GM23338 (cell line): Measurements from ENCODE around the gene TAOK3. TPM values are rescaled to one million over a fixed set of nuclear protein-coding genes. Genes with fewer than 3 reads are reported as not detected.

Experiments used
- ATAC-seq: fragments of 200-7000 bp; cut with Tn5 transposase; 3 replicates; pipeline ENCODE4 v1.9.1; 2020
- DNase-seq: peaks from one replicate; pipeline ENCODE4 v3.0.0-alpha.2; 2015; ENCODE audit warnings: low spot score
- H2AFZ ChIP-seq: fragments of 200-600 bp; sonication (generic); 2 replicates; pipeline ENCODE4 v1.8.0; 2016; ENCODE audit warnings: antibody characterized with exemption, mild to moderate bottlenecking, moderate library complexity
- H3F3A ChIP-seq: fragments of 200-600 bp; sonication (generic); replicated peaks from 2 replicates; pipeline ENCODE4 v1.8.0; 2017; ENCODE audit warnings: antibody characterized with exemption, mixed run types, low read depth
- H3K27ac ChIP-seq: fragments of 200-600 bp; sonication (generic); 2 replicates; pipeline ENCODE4 v1.6.1; 2016; ENCODE audit warnings: low read depth
- H3K27me3 ChIP-seq: fragments of 200-600 bp; sonication (generic); 2 replicates; pipeline ENCODE4 v1.8.0; 2016; ENCODE audit warnings: mild to moderate bottlenecking, mixed run types, moderate library complexity; ENCODE audit not compliant: insufficient read depth
- H3K36me3 ChIP-seq: fragments of 200-600 bp; sonication (generic); 2 replicates; pipeline ENCODE4 v1.8.0; 2016; ENCODE audit warnings: mild to moderate bottlenecking; ENCODE audit not compliant: insufficient read depth
- H3K4me1 ChIP-seq: fragments of 200-600 bp; sonication (generic); 2 replicates; pipeline ENCODE4 v1.8.0; 2016; ENCODE audit warnings: mild to moderate bottlenecking, moderate library complexity; ENCODE audit not compliant: insufficient read depth
- H3K4me2 ChIP-seq: fragments of 200-600 bp; sonication (generic); 2 replicates; pipeline ENCODE4 v1.7.1; 2017; ENCODE audit warnings: mixed run types
- H3K4me3 ChIP-seq: fragments of 200-600 bp; sonication (generic); 2 replicates; pipeline ENCODE4 v1.6.1; 2016; ENCODE audit warnings: mixed run types
- H3K79me2 ChIP-seq: fragments of 200-600 bp; sonication (generic); replicated peaks from 2 replicates; pipeline ENCODE4 v1.8.0; 2017; ENCODE audit warnings: mild to moderate bottlenecking; ENCODE audit not compliant: insufficient read depth
- H3K9me2 ChIP-seq: fragments of 200-600 bp; sonication (generic); 2 replicates; pipeline ENCODE4 v1.8.0; 2017; ENCODE audit not compliant: insufficient read depth
- H4K20me1 ChIP-seq: fragments of 200-600 bp; sonication (generic); replicated peaks from 2 replicates; pipeline ENCODE4 v1.8.0; 2017; ENCODE audit warnings: mild to moderate bottlenecking; ENCODE audit not compliant: insufficient read depth
- H3K27ac Mint-ChIP-seq: 2 replicates; pipeline ENCODE4 v1.8.0; 2020; ENCODE audit warnings: inconsistent platforms, mild to moderate bottlenecking, moderate library complexity, mixed read lengths
- H3K27me3 Mint-ChIP-seq: 3 replicates; pipeline ENCODE4 v1.8.0; 2022; ENCODE audit warnings: low read depth, mild to moderate bottlenecking, moderate library complexity, mixed read lengths, inconsistent platforms; ENCODE audit not compliant: insufficient read depth, poor library complexity
- H3K36me3 Mint-ChIP-seq: 3 replicates; pipeline ENCODE4 v1.8.0; 2021; ENCODE audit warnings: low read depth, mild to moderate bottlenecking, inconsistent platforms, moderate library complexity, mixed read lengths
- H3K4me1 Mint-ChIP-seq: 3 replicates; pipeline ENCODE4 v1.8.0; 2020; ENCODE audit warnings: mild to moderate bottlenecking, inconsistent platforms, mixed read lengths
- H3K4me3 Mint-ChIP-seq: 3 replicates; pipeline ENCODE4 v1.8.0; 2021; ENCODE audit warnings: moderate library complexity, mild to moderate bottlenecking, inconsistent platforms, mixed read lengths
- H3K9me3 Mint-ChIP-seq: 3 replicates; pipeline ENCODE4 v1.8.0; 2020; ENCODE audit warnings: moderate library complexity, mild to moderate bottlenecking, inconsistent platforms, mixed read lengths
- CREB1 ChIP-seq: fragments of 250-450 bp; sonication (Bioruptor Pico); IDR thresholded peaks from 2 replicates; pipeline ENCODE4 v1.5.0; 2020; ENCODE audit warnings: low read depth, mild to moderate bottlenecking, moderate library complexity
- EZH2 ChIP-seq: fragments of 200-600 bp; sonication (generic); IDR thresholded peaks from one replicate; pipeline ENCODE4 v1.8.0; 2017; ENCODE audit warnings: antibody characterized with exemption, mild to moderate bottlenecking, low read depth; ENCODE audit not compliant: unreplicated experiment
- EZH2phosphoT487 ChIP-seq: fragments of 200-600 bp; sonication (generic); IDR thresholded peaks from one replicate; pipeline ENCODE4 v1.8.1; 2018; ENCODE audit warnings: antibody characterized with exemption; ENCODE audit not compliant: unreplicated experiment
- JUNB ChIP-seq: IDR thresholded peaks from one replicate; pipeline ENCODE4 v1.6.1; 2016; ENCODE audit warnings: antibody characterized with exemption; ENCODE audit not compliant: unreplicated experiment
- NANOG ChIP-seq: IDR thresholded peaks from 2 replicates; pipeline ENCODE4 v1.6.1; 2016; ENCODE audit warnings: antibody characterized with exemption, borderline replicate concordance
- POLR2AphosphoS5 ChIP-seq: IDR thresholded peaks from 2 replicates; pipeline ENCODE4 v1.6.1; 2016; ENCODE audit warnings: antibody characterized with exemption, low read depth
- REST ChIP-seq: IDR thresholded peaks from one replicate; pipeline ENCODE4 v1.6.1; 2018; ENCODE audit warnings: antibody characterized with exemption; ENCODE audit not compliant: unreplicated experiment
- STAT1 ChIP-seq: IDR thresholded peaks from one replicate; pipeline ENCODE4 v1.6.1; 2016; ENCODE audit warnings: antibody characterized with exemption; ENCODE audit not compliant: unreplicated experiment
- ZNF114 ChIP-seq: fragments of 250-450 bp; sonication (Bioruptor Pico); IDR thresholded peaks from 2 replicates; pipeline ENCODE4 v1.5.0; 2020; ENCODE audit warnings: mild to moderate bottlenecking, moderate library complexity
- ZNF331 ChIP-seq: fragments of 250-450 bp; sonication (Bioruptor Pico); IDR thresholded peaks from 2 replicates; pipeline ENCODE4 v1.5.0; 2020; ENCODE audit warnings: low read depth, mild to moderate bottlenecking, moderate library complexity
- ZNF462 ChIP-seq: fragments of 250-450 bp; sonication (Bioruptor Pico); IDR thresholded peaks from 2 replicates; pipeline ENCODE4 v1.5.0; 2020; ENCODE audit warnings: mild to moderate bottlenecking, moderate library complexity
- polyA plus RNA-seq: library from polyadenylated mRNA; unstranded; fragments of >200 nt; fragmentation: Nextera tagmentation; extraction: Ambion mirVana; gene quantifications from 2 replicates; pipeline ENCODE4 v1.2.1, GENCODE V29; 2016
- total RNA-seq: library from RNA; depleted of rRNA; stranded (reverse); fragments of >200 nt; shearing (Covaris generic); gene quantifications from 2 replicates; pipeline ENCODE4 v1.2.3, GENCODE V29; 2014
- TF ChIP-seq, protein P1 (sequence below): IDR thresholded peaks from 2 replicates; pipeline ENCODE4 v1.6.1; 2016; ENCODE audit warnings: antibody characterized with exemption
- TF ChIP-seq, protein P2 (sequence below), 2 experiments: fragments of 200-600 bp in 1 of 2; sonication (generic) in 1 of 2; conservative IDR thresholded peaks; 2 replicates each; pipeline versions ENCODE4 v1.5.1 to v1.6.1; 2016 to 2017; ENCODE audit warnings: antibody characterized with exemption in 2 of 2, low read depth in 2 of 2, mild to moderate bottlenecking in 2 of 2, moderate library complexity in 1 of 2

TAOK3 gene
- total and polyA plus RNA-seq, 2 experiments from 2014 or later: 7.6 to 20.4 TPM

DNA sequence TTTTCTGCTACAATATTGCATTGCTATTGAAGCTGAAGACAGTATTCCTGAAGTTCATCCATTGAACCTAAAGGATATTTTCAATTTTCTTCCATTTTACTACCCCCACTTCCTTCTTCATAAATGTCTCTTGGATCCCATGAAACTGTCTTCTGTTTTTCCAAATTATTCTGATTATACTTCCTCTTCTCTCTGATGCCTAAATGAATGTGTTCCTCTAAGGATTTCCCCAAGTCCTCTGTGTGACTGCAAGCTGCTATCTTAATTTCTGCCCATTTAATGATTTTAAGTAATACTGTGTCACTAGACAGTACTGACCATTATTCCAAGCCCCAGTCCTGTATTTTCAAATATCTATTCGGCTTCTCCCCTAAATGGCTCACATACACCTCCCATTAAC lies 102.9 kb downstream of the TAOK3 start:
- peaks cover 2% of the 10 kb centered on the region for H3K27me3 Mint-ChIP-seq
- H3K27me3 ChIP-seq: no peaks in the 10 kb centered on the region
- no peak for DNase-seq
- ATAC-seq: no peak
- no peaks in the 10 kb centered on the region for H4K20me1 ChIP-seq
- no peaks in the 10 kb centered on the region for H3K9me3 Mint-ChIP-seq
- no peaks in the 10 kb centered on the region for H3K4me1 ChIP-seq
- H3K4me1 Mint-ChIP-seq: no peaks in the 10 kb centered on the region
- no peaks in the 10 kb centered on the region for H3F3A ChIP-seq
- H3K4me3 Mint-ChIP-seq: no peak overlapping the region
- no peak overlapping the region for H3K27ac Mint-ChIP-seq
- H3K79me2 ChIP-seq: no peaks in the 10 kb centered on the region
- no peaks in the 10 kb centered on the region for H3K36me3 Mint-ChIP-seq
- no peak overlapping the region for H3K4me3 ChIP-seq
- no peaks in the 10 kb centered on the region for H3K36me3 ChIP-seq
- no peaks in the 10 kb centered on the region for H3K9me2 ChIP-seq
- no peak overlapping the region for H3K27ac ChIP-seq
- no peak overlapping the region for H2AFZ ChIP-seq
- TF ChIP-seq, protein P1, sequence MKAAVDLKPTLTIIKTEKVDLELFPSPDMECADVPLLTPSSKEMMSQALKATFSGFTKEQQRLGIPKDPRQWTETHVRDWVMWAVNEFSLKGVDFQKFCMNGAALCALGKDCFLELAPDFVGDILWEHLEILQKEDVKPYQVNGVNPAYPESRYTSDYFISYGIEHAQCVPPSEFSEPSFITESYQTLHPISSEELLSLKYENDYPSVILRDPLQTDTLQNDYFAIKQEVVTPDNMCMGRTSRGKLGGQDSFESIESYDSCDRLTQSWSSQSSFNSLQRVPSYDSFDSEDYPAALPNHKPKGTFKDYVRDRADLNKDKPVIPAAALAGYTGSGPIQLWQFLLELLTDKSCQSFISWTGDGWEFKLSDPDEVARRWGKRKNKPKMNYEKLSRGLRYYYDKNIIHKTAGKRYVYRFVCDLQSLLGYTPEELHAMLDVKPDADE: no peak
- TF ChIP-seq CREB1 (CRISPR knock-in tag) (no peak), JUNB (no peak), ZNF331 (CRISPR knock-in tag) (no peak), NANOG (no peak), EZH2phosphoT487 (no peak), POLR2AphosphoS5 (no peak), ZNF462 (no peak), STAT1 (no peak), EZH2 (no peak), REST (no peak), ZNF114 (no peak)
- TF ChIP-seq, protein P2, sequence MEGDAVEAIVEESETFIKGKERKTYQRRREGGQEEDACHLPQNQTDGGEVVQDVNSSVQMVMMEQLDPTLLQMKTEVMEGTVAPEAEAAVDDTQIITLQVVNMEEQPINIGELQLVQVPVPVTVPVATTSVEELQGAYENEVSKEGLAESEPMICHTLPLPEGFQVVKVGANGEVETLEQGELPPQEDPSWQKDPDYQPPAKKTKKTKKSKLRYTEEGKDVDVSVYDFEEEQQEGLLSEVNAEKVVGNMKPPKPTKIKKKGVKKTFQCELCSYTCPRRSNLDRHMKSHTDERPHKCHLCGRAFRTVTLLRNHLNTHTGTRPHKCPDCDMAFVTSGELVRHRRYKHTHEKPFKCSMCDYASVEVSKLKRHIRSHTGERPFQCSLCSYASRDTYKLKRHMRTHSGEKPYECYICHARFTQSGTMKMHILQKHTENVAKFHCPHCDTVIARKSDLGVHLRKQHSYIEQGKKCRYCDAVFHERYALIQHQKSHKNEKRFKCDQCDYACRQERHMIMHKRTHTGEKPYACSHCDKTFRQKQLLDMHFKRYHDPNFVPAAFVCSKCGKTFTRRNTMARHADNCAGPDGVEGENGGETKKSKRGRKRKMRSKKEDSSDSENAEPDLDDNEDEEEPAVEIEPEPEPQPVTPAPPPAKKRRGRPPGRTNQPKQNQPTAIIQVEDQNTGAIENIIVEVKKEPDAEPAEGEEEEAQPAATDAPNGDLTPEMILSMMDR (conservative IDR thresholded peaks at IDR 0.05; ENCODE audit: low read depth in 2 of 2): no peak
- H3K4me2 ChIP-seq: no peak overlapping the region
